ENCODE data around the gene DICER1. TPM values are rescaled to one million over a fixed set of nuclear protein-coding genes. Genes with fewer than 3 reads are reported as not detected.

Gene DICER1
- total RNA-seq, 4 donors from 2014 or later = 64.3 to 125 (median 78.0) TPM

DNA sequence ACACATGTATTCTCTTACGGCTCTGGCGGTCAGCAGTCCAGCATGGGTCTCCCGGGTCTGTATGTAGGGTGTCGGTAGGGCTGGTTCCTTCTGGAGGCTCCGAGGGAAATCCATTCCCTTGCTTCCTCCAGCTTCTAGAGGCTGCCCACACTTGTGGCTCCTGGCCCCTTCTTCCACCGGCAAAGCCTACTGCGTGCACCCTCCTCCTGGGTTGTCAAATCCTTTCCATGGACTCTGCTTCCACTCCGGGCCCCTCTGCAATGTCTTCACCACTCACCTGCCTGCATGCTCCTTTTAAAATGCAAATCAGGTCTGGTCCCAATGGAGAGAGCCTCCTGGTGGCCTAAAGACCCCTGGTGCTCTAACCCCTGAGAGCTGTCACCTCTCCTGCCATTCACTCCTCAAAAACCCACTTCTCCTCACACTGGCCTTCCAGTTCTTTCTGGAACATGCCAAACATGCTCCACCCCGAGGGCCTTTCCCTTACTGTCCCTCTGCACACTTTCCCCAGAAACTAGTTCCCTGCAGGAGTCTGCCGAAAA is 108.5 kb downstream of the DICER1 start:
- Histone ChIP-seq H3K27me3 (no peaks in the 10 kb centered on the region), H3K9me3 (no peaks in the 10 kb centered on the region), H3K4me3 (no peak overlapping the region), H3K4me1 (no peaks in the 10 kb centered on the region), H3K27ac (no peak overlapping the region), H3K36me3 (no peaks in the 10 kb centered on the region)
- DNase-seq = peak in 2 of 3 donors; percentile 13 to 24
- TF ChIP-seq, protein P1, sequence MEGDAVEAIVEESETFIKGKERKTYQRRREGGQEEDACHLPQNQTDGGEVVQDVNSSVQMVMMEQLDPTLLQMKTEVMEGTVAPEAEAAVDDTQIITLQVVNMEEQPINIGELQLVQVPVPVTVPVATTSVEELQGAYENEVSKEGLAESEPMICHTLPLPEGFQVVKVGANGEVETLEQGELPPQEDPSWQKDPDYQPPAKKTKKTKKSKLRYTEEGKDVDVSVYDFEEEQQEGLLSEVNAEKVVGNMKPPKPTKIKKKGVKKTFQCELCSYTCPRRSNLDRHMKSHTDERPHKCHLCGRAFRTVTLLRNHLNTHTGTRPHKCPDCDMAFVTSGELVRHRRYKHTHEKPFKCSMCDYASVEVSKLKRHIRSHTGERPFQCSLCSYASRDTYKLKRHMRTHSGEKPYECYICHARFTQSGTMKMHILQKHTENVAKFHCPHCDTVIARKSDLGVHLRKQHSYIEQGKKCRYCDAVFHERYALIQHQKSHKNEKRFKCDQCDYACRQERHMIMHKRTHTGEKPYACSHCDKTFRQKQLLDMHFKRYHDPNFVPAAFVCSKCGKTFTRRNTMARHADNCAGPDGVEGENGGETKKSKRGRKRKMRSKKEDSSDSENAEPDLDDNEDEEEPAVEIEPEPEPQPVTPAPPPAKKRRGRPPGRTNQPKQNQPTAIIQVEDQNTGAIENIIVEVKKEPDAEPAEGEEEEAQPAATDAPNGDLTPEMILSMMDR (IDR thresholded peaks at IDR 0.05) = no peak
- no peak for TF ChIP-seq POLR2A (IDR thresholded peaks at IDR 0.05)

DNA sequence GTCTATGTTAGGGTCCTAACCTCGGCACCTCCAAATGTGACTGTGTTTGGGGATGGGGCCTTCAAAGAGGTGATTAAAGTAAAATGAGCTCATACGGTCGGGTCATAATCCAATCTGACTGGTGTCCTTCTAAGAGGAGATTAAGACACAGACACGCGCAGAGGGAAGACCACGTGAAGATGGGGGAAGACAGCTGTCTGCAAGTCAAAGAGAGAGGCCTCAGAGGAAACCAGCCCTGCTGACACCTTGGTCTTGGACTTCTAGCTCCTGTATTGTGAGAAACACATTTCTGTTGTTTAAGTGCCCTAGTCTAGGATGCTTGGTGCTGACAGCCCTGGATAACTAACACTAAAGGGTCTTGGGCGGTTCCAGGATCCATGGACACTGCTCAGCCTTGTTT is 109.6 kb downstream of the DICER1 start:
- no peaks in the 10 kb centered on the region for H3K36me3 ChIP-seq
- H3K27ac ChIP-seq = peak overlapping the region in 2 of 4 donors; percentile 19 to 67

GRCh38 chr14:95046711-95047681 is 110.3 kb downstream of the DICER1 start:
- TF ChIP-seq POLR2A (IDR thresholded peaks at IDR 0.05) = no peak
- TF ChIP-seq, protein P1 (IDR thresholded peaks at IDR 0.05) = no peak
- Histone ChIP-seq H3K27me3 (no peaks in the 10 kb centered on the region), H3K9me3 (no peaks in the 10 kb centered on the region), H3K36me3 (no peaks in the 10 kb centered on the region), H3K4me1 (no peaks in the 10 kb centered on the region), H3K4me3 (no peak overlapping the region), H3K27ac (peak overlapping the region in 3 of 4 donors; percentile 8 to 67 (median 52))
- DNase-seq = peak in 2 of 3 donors; percentile 47 to 49

More for the DNA sequence above, 109.6 kb downstream of the DICER1 start:
- Histone ChIP-seq H3K4me1 (no peaks in the 10 kb centered on the region), H3K9me3 (no peaks in the 10 kb centered on the region), H3K4me3 (no peak overlapping the region), H3K27me3 (no peaks in the 10 kb centered on the region)
- DNase-seq = peak in 1 of 3 donors; percentile 2
- TF ChIP-seq, protein P1 (IDR thresholded peaks at IDR 0.05) = no peak
- TF ChIP-seq POLR2A (IDR thresholded peaks at IDR 0.05) = no peak

GRCh38 chr14:95045836-95046430 is 111.4 kb downstream of the DICER1 start:
- H3K27me3 ChIP-seq = no peaks in the 10 kb centered on the region
- TF ChIP-seq POLR2A (IDR thresholded peaks at IDR 0.05) = no peak
- TF ChIP-seq, protein P1 (IDR thresholded peaks at IDR 0.05) = no peak
- H3K27ac ChIP-seq = peak overlapping the region in 1 of 4 donors; percentile 67
- H3K4me3 ChIP-seq = no peak overlapping the region
- peak in 2 of 3 donors; percentile 15 to 38 for DNase-seq
- no peaks in the 10 kb centered on the region for H3K4me1 ChIP-seq
- H3K9me3 ChIP-seq = no peaks in the 10 kb centered on the region
- H3K36me3 ChIP-seq = no peaks in the 10 kb centered on the region

DNA sequence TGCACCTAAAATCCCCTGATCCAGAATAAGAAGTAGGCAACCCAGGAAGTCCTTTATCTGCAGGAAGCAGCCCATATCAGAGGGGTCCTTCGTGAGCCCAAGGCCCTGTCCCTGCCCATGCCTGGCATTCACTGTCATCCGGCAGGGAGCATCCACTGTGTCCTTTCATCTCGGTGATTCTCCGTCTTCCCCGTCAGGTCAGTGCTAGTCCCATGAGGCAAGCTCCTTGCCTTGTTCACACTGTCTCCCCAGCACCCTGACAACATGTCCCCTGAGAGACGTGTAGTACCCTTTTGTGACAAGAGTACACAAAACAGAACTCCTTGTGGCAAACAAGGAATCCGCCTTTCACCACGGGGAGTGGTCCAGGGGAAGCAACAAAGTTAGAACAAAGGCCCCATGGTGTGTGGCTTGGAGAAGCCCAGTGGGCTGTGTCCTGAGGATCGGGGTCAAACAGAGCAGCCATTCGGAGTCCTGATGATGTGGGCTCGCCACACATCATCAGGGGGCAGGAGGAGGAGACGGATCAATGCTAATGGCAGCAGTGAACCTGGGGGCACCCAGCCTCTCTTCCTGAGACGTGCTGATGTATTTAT is 112.1 kb downstream of the DICER1 start:
- no peak for TF ChIP-seq POLR2A (IDR thresholded peaks at IDR 0.05)
- TF ChIP-seq, protein P1 (IDR thresholded peaks at IDR 0.05) = no peak
- Histone ChIP-seq H3K27ac (no peak overlapping the region), H3K4me1 (no peaks in the 10 kb centered on the region), H3K36me3 (no peaks in the 10 kb centered on the region), H3K4me3 (no peak overlapping the region), H3K27me3 (no peaks in the 10 kb centered on the region), H3K9me3 (no peaks in the 10 kb centered on the region)
- peak in 2 of 3 donors; percentile 9 to 21 for DNase-seq

Measured in Peyer's patch (tissue), 4 donors.